Omental fat pad (tissue), 4 donors: Measurements from ENCODE around the gene SCLY. TPM values are rescaled to one million over a fixed set of nuclear protein-coding genes. Genes with fewer than 3 reads are reported as not detected.

ENCODE experiments used
- ATAC-seq: fragments of 150-250 bp; one replicate; pipeline ENCODE4 v1.9.1; 2016; ENCODE audit warnings: mild to moderate bottlenecking, moderate library complexity; ENCODE audit not compliant: low FRiP score
- DNase-seq: peaks from one replicate; pipeline ENCODE4 v3.0.0-alpha.2; 2019; ENCODE audit warnings: low spot score
- CTCF ChIP-seq, 3 donors: fragments of 450-650 bp; IDR thresholded peaks; one replicate each; pipeline ENCODE4 v1.5.1; 2016 to 2017; ENCODE audit warnings: antibody characterized with exemption in 3 of 3, mild to moderate bottlenecking in 3 of 3, moderate library complexity in 2 of 3
- total RNA-seq, 4 donors: library from RNA; depleted of rRNA; stranded (reverse); fragments of >200 nt; gene quantifications; one replicate each; pipeline ENCODE4 v1.1.0, GENCODE V29; 2016

SCLY gene
- total RNA-seq, 4 donors from 2014 or later, result 7.3 to 15.8 (median 12.5) TPM

GRCh38 chr2:238021327-238021726 is 39.5 kb upstream of the SCLY start:
- ATAC-seq (no peak), DNase-seq (no peak)
- no peak for TF ChIP-seq CTCF (IDR thresholded peaks at IDR 0.05)

- TF ChIP-seq CTCF (IDR thresholded peaks at IDR 0.05), result no peak
- no peak for ATAC-seq
- DNase-seq, result no peak
These were observed 38.1 kb upstream of the SCLY start for GRCh38 chr2:238022594-238023157.

GRCh38 chr2:238023608-238024007 is 37.2 kb upstream of the SCLY start:
- DNase-seq (no peak), ATAC-seq (no peak)
- no peak for TF ChIP-seq CTCF (IDR thresholded peaks at IDR 0.05)

- ATAC-seq (no peak), DNase-seq (no peak)
- no peak for TF ChIP-seq CTCF (IDR thresholded peaks at IDR 0.05)
These were observed 35.8 kb upstream of the SCLY start for GRCh38 chr2:238024986-238025385.

- no peak for ATAC-seq
- TF ChIP-seq CTCF (IDR thresholded peaks at IDR 0.05), result no peak
These were observed 35.0 kb upstream of the SCLY start for GRCh38 chr2:238025741-238026360.

GRCh38 chr2:238027058-238027457 is 33.7 kb upstream of the SCLY start:
- no peak for DNase-seq
- no peak for TF ChIP-seq CTCF (IDR thresholded peaks at IDR 0.05)
- ATAC-seq, result no peak

More at GRCh38 chr2:238025741-238026360, 35.0 kb upstream of the SCLY start:
- no peak for DNase-seq
